PC-3 (cell line): ENCODE data around the gene VWA3B. TPM values are rescaled to one million over a fixed set of nuclear protein-coding genes. Genes with fewer than 3 reads are reported as not detected.

Experiments used
- ATAC-seq: fragments of 200-7000 bp; cut with Tn5 transposase; 2 replicates; pipeline ENCODE4 v1.9.1; 2020; ENCODE audit warnings: mild to moderate bottlenecking, moderate library complexity
- BruUV-seq: library from RNA; stranded (reverse); fragments of 400-500 nt; replicated peaks from 2 replicates; lab custom pipeline; 2021; lab: Mats Ljungman, UMichigan
- CTCF ChIA-PET: fragments of 300-600 bp; sonication (Branson Sonifier 250); formaldehyde crosslinking; loops from one replicate; lab custom pipeline; 2022; ENCODE audit warnings: antibody characterized with exemption; lab: Charles Lee
- POLR2A ChIA-PET: fragments of 300-600 bp; sonication (Branson Sonifier 250); formaldehyde crosslinking; loops from one replicate; lab custom pipeline; 2022; ENCODE audit warnings: antibody characterized with exemption; ENCODE audit not compliant: unreplicated experiment; lab: Charles Lee
- DNase-seq: peaks from one replicate; pipeline ENCODE4 v3.0.0-alpha.2; 2015
- H2AFZ ChIP-seq: fragments of 300-600 bp; sonication (generic); 2 replicates; pipeline ENCODE4 v1.6.0; 2016; ENCODE audit warnings: antibody characterized with exemption, low read length
- H3F3A ChIP-seq: fragments of 300-600 bp; sonication (generic); one replicate; pipeline ENCODE4 v1.6.0; 2017; ENCODE audit warnings: antibody characterized with exemption, low read length, control low read depth, mild to moderate bottlenecking; ENCODE audit not compliant: unreplicated experiment
- H3K27ac ChIP-seq: fragments of 300-600 bp; sonication (generic); 2 replicates; pipeline ENCODE4 v1.5.1; 2016; ENCODE audit warnings: mild to moderate bottlenecking, low read length
- H3K27me3 ChIP-seq: fragments of 300-600 bp; sonication (generic); 2 replicates; pipeline ENCODE4 v1.6.1; 2016; ENCODE audit warnings: low read length, mixed read lengths
- H3K36me3 ChIP-seq: fragments of 300-600 bp; sonication (generic); 2 replicates; pipeline ENCODE4 v1.6.1; 2016; ENCODE audit warnings: low read depth, mixed run types, low read length, mixed read lengths
- H3K4me1 ChIP-seq: fragments of 300-600 bp; sonication (generic); 2 replicates; pipeline ENCODE4 v1.5.1; 2016; ENCODE audit warnings: low read length; ENCODE audit not compliant: insufficient read depth
- H3K4me2 ChIP-seq: fragments of 300-600 bp; sonication (generic); 2 replicates; pipeline ENCODE4 v1.6.0; 2016; ENCODE audit warnings: low read length
- H3K4me3 ChIP-seq: fragments of 300-600 bp; sonication (generic); 2 replicates; pipeline ENCODE4 v1.5.1; 2016; ENCODE audit warnings: mild to moderate bottlenecking, low read length, mixed read lengths
- H3K79me2 ChIP-seq: fragments of 300-600 bp; sonication (generic); 2 replicates; pipeline ENCODE4 v1.6.1; 2017; ENCODE audit warnings: low read length, mixed read lengths
- H3K9ac ChIP-seq: fragments of 300-600 bp; sonication (generic); 2 replicates; pipeline ENCODE4 v1.6.0; 2016; ENCODE audit warnings: mild to moderate bottlenecking, low read length
- H3K9me2 ChIP-seq: fragments of 300-600 bp; sonication (generic); replicated peaks from 2 replicates; pipeline ENCODE4 v1.6.1; 2016; ENCODE audit warnings: mixed run types, low read length, mixed read lengths
- H3K9me3 ChIP-seq: fragments of 300-600 bp; sonication (generic); 2 replicates; pipeline ENCODE4 v1.6.1; 2016; ENCODE audit warnings: low read length, mixed read lengths
- H4K20me1 ChIP-seq: fragments of 300-600 bp; sonication (generic); 2 replicates; pipeline ENCODE4 v1.6.1; 2016; ENCODE audit warnings: low read length, mixed read lengths
- CTCF ChIP-seq: fragments of 300-600 bp; sonication (generic); conservative IDR thresholded peaks from 2 replicates; pipeline ENCODE4 v1.5.1; 2017; ENCODE audit warnings: antibody characterized with exemption, low read depth, mild to moderate bottlenecking, low read length
- EZH2 ChIP-seq: fragments of 300-600 bp; sonication (generic); IDR thresholded peaks from one replicate; pipeline ENCODE4 v1.6.1; 2017; ENCODE audit warnings: antibody characterized with exemption, mild to moderate bottlenecking, low read length; ENCODE audit not compliant: unreplicated experiment
- EZH2phosphoT487 ChIP-seq: fragments of 300-600 bp; sonication (generic); IDR thresholded peaks from 2 replicates; pipeline ENCODE4 v1.6.1; 2018; ENCODE audit warnings: mild to moderate bottlenecking, antibody characterized with exemption, low read length, borderline replicate concordance
- intact Hi-C: fragments of 100-400 bp; cut with micrococcal nuclease; formaldehyde crosslinking; loops from 2 replicates; pipeline ENCODE4 v1.9.0; 2023
- total RNA-seq: library from RNA; depleted of rRNA; stranded (reverse); fragments of >200 nt; gene quantifications from 2 replicates; pipeline ENCODE4 v1.2.3, GENCODE V29; 2014

The VWA3B gene
- total RNA-seq, 1 experiment from 2014 or later = not detected

GRCh38 chr2:98050070-98050469 is 36.9 kb upstream of the VWA3B start:
- DNase-seq = peak; percentile 77
- intact Hi-C loops = no loop called here
- H4K20me1 ChIP-seq = no peaks in the 10 kb centered on the region
- no peak overlapping the region for H2AFZ ChIP-seq
- no peaks in the 10 kb centered on the region for H3K9me2 ChIP-seq
- H3K27me3 ChIP-seq = no peaks in the 10 kb centered on the region
- H3K9ac ChIP-seq = no peak overlapping the region
- ATAC-seq = peak; percentile 91
- no peaks in the 10 kb centered on the region for H3K9me3 ChIP-seq
- H3K27ac ChIP-seq = no peak overlapping the region
- H3K4me3 ChIP-seq = no peak overlapping the region
- peaks cover 8% of the 10 kb centered on the region; the same call in 1 of the 2 replicates for H3K4me1 ChIP-seq
- no TSS peak for BruUV-seq
- POLR2A ChIA-PET = interaction anchor here (0.7 kb wide), 1 partner anchor 465 kb away, joined by 4 read pairs; no protein-coding TSS in a partner anchor
- TF ChIP-seq EZH2phosphoT487 (no peak), CTCF (no peak), EZH2 (no peak)
- H3K79me2 ChIP-seq = no peaks in the 10 kb centered on the region
- CTCF ChIA-PET = no interaction called here
- no peaks in the 10 kb centered on the region for H3K36me3 ChIP-seq
- H3K4me2 ChIP-seq = no peak overlapping the region
- H3F3A ChIP-seq = no peaks in the 10 kb centered on the region

- Histone ChIP-seq H3K4me3 (no peak overlapping the region), H3K79me2 (no peaks in the 10 kb centered on the region), H3F3A (no peaks in the 10 kb centered on the region), H3K4me1 (peaks cover 2% of the 10 kb centered on the region; the same call in 1 of the 2 replicates), H3K27ac (no peak overlapping the region), H4K20me1 (no peaks in the 10 kb centered on the region), H3K36me3 (no peaks in the 10 kb centered on the region), H3K27me3 (no peaks in the 10 kb centered on the region), H3K9me2 (no peaks in the 10 kb centered on the region), H3K9ac (no peak overlapping the region), H3K9me3 (no peaks in the 10 kb centered on the region), H3K4me2 (no peak overlapping the region), H2AFZ (no peak overlapping the region)
- ATAC-seq = no peak
- intact Hi-C loops = no loop called here
- ChIA-PET POLR2A (interaction anchor here (0.6 kb wide), 1 partner anchor 188 kb away, joined by 4 read pairs; no protein-coding TSS in a partner anchor), CTCF (no interaction called here)
- DNase-seq = no peak
- BruUV-seq = no TSS peak
- TF ChIP-seq EZH2phosphoT487 (no peak), EZH2 (no peak), CTCF (no peak)
These were observed 28.6 kb upstream of the VWA3B start for GRCh38 chr2:98058191-98058975.

- Histone ChIP-seq H3K4me1 (no peaks in the 10 kb centered on the region), H3F3A (no peaks in the 10 kb centered on the region), H2AFZ (no peak overlapping the region), H3K9me3 (no peaks in the 10 kb centered on the region), H3K79me2 (no peaks in the 10 kb centered on the region), H3K9me2 (no peaks in the 10 kb centered on the region), H3K27me3 (no peaks in the 10 kb centered on the region), H3K36me3 (no peaks in the 10 kb centered on the region), H3K9ac (no peak overlapping the region), H3K4me3 (no peak overlapping the region), H3K4me2 (no peak overlapping the region), H3K27ac (no peak overlapping the region), H4K20me1 (no peaks in the 10 kb centered on the region)
- no TSS peak for BruUV-seq
- ChIA-PET POLR2A (no interaction called here), CTCF (no interaction called here)
- DNase-seq = no peak
- ATAC-seq = no peak
- intact Hi-C loops = no loop called here
- TF ChIP-seq EZH2 (no peak), EZH2phosphoT487 (no peak), CTCF (no peak)
These were observed 26.7 kb upstream of the VWA3B start for GRCh38 chr2:98060277-98060676.
